Fibroblast of pulmonary artery (primary cell): ENCODE measurements around the gene GDPGP1.
"Not testable (repeated sequence)": the region's sequence is repeated elsewhere in the genome, so short reads cannot be mapped to it uniquely, and the experiment has no call there.

Experiments used
- DNase-seq: peaks from one replicate; pipeline ENCODE4 v3.0.0-alpha.2; 2010; ENCODE audit warnings: low read depth
- H3K4me3 ChIP-seq: replicated peaks from 2 replicates; pipeline ENCODE4 v1.5.1; 2011; ENCODE audit warnings: low read depth, mild to moderate bottlenecking, control low read depth, low read length, moderate library complexity
- TF ChIP-seq, protein P1 (sequence below): IDR thresholded peaks from 2 replicates; pipeline ENCODE4 v1.5.1; 2011; ENCODE audit warnings: mild to moderate bottlenecking, control low read depth, low read length, inconsistent platforms; ENCODE audit errors: missing control alignments

The GDPGP1 gene, protein sequence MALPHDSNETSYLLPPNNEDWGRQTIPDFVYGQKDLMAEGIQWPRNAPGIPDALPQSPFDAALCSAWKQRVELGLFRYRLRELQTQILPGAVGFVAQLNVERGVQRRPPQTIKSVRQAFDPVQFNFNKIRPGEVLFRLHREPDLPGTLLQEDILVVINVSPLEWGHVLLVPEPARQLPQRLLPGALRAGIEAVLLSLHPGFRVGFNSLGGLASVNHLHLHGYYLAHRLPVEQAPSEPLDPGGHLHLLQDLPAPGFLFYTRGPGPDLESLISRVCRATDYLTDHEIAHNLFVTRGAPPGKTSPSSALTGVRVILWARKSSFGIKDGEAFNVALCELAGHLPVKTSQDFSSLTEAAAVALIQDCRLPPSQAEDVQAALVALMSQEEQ

DNA sequence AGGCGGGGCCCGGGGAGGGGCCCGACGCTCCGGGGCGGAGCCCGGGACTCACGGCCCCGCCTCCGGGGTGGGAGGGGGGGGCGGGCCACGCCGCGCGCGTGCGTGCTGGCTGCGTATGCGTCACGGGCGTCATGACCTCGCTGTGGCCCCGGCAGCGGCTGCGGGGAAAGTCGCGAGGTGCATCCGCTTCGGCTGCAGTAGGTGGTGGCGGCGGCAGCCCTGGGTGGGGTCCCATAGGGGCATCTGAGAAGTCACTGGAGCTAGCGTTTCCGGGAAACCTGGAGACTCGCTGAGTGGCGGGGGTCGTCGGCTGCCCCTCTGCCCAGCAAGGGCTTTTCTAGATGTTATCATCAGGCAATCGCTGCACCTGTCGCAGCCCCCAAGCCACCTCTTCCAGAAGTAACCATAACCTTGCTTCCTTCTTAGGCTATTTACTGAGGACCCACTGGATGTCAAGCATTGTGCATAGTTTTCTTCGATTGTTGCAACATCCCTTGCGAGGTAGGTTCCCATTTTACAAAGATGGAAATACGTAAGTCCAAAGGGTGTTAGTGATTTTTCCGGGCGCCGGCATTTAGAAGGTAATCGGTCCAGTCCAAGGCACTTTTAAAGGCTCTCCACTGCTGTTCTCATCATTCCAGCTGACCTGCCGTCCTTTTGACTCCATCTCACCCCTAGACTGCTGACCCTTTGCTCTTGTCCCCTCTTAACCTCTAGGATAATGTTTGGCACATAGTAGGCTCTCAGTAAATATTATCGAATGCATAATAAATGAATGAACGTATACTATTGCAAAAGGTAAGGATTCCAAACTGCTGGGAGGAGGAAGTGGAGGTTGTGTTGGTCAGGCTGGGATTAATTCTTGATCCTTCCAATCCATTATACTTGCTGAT, at the start of gene GDPGP1:
GDPGP1 (plus strand) TSS at position 114 of the 893 bp plus-strand sequence. CDS start 6,700 bp downstream, outside the sequence.
- DNase-seq: peak; percentile 35
- TF ChIP-seq, protein P1, sequence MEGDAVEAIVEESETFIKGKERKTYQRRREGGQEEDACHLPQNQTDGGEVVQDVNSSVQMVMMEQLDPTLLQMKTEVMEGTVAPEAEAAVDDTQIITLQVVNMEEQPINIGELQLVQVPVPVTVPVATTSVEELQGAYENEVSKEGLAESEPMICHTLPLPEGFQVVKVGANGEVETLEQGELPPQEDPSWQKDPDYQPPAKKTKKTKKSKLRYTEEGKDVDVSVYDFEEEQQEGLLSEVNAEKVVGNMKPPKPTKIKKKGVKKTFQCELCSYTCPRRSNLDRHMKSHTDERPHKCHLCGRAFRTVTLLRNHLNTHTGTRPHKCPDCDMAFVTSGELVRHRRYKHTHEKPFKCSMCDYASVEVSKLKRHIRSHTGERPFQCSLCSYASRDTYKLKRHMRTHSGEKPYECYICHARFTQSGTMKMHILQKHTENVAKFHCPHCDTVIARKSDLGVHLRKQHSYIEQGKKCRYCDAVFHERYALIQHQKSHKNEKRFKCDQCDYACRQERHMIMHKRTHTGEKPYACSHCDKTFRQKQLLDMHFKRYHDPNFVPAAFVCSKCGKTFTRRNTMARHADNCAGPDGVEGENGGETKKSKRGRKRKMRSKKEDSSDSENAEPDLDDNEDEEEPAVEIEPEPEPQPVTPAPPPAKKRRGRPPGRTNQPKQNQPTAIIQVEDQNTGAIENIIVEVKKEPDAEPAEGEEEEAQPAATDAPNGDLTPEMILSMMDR: no peak
- H3K4me3 ChIP-seq: peak within 1 kb of the TSS; percentile 84

GRCh38 chr15:90184786-90185704, 49.0 kb upstream of the GDPGP1 start:
- DNase-seq: no peak
- H3K4me3 ChIP-seq: peak overlapping the region; percentile 62
- TF ChIP-seq, protein P1: no peak

GRCh38 chr15:90187257-90187868, 46.6 kb upstream of the GDPGP1 start:
- TF ChIP-seq, protein P1: no peak
- H3K4me3 ChIP-seq: no peak overlapping the region
- DNase-seq: no peak

GRCh38 chr15:90188065-90188464, 45.9 kb upstream of the GDPGP1 start:
- not testable (repeated sequence) for DNase-seq, H3K4me3 ChIP-seq

GRCh38 chr15:90188914-90189748, 44.9 kb upstream of the GDPGP1 start:
- TF ChIP-seq, protein P1: no peak

GRCh38 chr15:90189781-90190467, 44.1 kb upstream of the GDPGP1 start:
- H3K4me3 ChIP-seq: no peak overlapping the region
- TF ChIP-seq, protein P1: no peak
- DNase-seq: no peak

More at GRCh38 chr15:90188914-90189748, 44.9 kb upstream of the GDPGP1 start:
- no peak for DNase-seq
- no peak overlapping the region for H3K4me3 ChIP-seq
